Measurements from ENCODE around the gene CELF4.

DNA sequence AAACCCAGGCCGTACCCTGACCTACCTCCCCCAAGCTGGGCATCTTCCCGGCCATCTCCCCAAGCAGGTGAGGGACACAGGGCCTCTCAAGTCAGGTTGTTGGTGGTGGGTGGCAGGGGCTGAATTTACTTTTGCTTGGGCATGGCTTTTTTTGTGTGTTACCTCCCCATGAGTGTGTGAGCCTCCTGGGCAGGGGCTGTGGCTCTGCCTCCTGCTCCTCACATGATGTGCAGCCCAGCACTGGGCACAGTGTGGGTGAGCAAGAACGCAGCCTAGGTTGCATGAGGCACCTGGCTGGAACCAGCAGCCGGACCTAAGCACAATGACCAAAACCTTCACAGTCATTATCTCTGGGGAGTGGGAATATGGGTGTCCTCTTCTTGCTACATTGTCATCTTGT is 22.3 kb downstream of the CELF4 start:
- TF ChIP-seq, protein P1, sequence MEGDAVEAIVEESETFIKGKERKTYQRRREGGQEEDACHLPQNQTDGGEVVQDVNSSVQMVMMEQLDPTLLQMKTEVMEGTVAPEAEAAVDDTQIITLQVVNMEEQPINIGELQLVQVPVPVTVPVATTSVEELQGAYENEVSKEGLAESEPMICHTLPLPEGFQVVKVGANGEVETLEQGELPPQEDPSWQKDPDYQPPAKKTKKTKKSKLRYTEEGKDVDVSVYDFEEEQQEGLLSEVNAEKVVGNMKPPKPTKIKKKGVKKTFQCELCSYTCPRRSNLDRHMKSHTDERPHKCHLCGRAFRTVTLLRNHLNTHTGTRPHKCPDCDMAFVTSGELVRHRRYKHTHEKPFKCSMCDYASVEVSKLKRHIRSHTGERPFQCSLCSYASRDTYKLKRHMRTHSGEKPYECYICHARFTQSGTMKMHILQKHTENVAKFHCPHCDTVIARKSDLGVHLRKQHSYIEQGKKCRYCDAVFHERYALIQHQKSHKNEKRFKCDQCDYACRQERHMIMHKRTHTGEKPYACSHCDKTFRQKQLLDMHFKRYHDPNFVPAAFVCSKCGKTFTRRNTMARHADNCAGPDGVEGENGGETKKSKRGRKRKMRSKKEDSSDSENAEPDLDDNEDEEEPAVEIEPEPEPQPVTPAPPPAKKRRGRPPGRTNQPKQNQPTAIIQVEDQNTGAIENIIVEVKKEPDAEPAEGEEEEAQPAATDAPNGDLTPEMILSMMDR (IDR thresholded peaks at IDR 0.05 in 8 of 11, conservative IDR thresholded peaks at IDR 0.05 in 3 of 11): no peak
- TF ChIP-seq POLR2A (IDR thresholded peaks at IDR 0.05) (no peak), POLR2AphosphoS5 (IDR thresholded peaks at IDR 0.05) (no peak)

All from spleen (tissue), 7 donors.